HTR-8/SVneo (cell line): ENCODE data around the gene OLFM2.
A peak's percentile ranks its signal among the peaks of the same experiment; 100 is the strongest.

Source experiments
- DNase-seq: peaks from one replicate; pipeline ENCODE4 v3.0.0; 2011; ENCODE audit warnings: low spot score, mixed read lengths; ENCODE audit not compliant: insufficient read length
- FAIRE-seq: peaks from 2 replicates; lab custom pipeline; 2011; peaks lifted over from hg19 to GRCh38; lab: Jason Lieb, UNC

Gene OLFM2

DNA sequence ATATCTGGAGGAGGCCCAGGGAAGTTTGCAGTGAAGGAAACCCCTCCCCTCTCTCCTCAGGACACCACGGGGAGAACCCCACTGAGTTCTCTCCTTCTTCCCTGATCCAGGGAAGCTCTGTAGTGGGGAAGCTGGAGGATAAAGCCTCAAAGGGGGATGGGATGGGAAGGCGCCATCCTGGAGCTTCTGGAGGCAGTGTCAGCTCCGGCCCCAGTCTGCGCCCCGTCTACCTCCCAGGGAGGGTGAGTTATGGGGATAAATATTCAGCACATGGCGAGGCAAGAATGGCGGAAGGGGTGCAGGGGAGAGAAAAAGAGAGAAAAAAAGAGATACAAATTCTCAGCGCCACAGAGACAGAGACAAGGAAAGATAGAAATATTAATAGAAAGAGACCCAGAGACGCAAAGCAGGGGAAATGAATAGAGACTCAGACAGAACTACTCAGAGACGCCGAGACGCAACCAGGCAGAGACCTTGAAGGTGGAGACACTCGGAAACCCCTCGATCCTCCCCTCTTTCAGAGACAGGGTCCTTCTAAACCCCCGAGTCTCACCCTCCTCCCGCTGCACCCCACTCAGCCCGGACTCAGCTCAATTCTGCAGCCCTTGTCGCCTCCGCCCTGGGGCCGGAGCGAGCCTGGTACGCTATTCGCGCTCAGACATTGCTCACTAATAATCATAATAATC, 23.6 kb downstream of the OLFM2 start:
- FAIRE-seq (no peak), DNase-seq (no peak)

DNA sequence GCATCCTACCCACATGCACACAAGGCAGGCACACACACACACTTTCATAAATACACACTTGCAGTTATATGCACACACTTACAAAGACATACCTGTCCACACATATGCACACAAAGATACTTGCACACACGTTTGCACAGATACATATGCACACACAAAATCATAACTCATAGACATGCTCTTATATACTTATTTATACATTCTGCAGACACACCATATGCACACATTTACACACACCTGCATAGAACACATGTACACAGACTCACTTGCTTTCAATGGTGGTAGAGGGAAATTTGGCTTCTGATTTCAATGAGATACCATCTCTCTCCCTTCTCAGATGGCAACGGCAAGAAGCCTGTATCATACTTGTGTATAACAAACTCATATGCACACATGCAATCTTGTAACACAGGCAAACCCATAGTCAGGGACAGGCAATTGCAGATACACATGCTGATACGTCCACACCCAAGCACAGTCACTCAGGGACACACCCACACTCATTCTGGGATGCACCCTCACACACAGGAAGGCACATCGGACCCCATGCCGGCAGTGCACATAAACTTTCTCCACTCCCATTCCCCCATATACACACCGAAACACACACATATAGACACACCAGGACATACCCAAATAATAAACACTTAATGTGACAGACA, 24.7 kb downstream of the OLFM2 start:
- FAIRE-seq, result peak; percentile 69
- DNase-seq, result no peak

DNA sequence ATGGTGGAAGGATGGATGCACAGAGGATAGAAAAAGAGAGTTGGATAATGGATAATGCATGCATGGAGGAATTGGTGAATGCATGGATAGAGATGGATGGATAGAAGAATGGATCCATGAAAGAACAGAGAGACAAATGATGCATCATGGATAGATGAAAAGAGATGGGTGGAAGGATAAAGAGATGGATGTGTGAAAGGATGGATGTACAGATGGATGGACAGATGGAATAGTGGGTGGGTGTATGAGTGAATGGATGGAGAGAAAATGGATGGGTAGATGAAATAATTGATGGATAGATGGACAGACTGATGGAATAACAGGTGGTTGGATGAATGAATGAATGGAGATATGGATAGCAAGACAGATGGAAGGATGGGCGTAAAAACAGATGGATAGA, 25.7 kb downstream of the OLFM2 start:
- FAIRE-seq (peak; percentile 62), DNase-seq (no peak)

DNA sequence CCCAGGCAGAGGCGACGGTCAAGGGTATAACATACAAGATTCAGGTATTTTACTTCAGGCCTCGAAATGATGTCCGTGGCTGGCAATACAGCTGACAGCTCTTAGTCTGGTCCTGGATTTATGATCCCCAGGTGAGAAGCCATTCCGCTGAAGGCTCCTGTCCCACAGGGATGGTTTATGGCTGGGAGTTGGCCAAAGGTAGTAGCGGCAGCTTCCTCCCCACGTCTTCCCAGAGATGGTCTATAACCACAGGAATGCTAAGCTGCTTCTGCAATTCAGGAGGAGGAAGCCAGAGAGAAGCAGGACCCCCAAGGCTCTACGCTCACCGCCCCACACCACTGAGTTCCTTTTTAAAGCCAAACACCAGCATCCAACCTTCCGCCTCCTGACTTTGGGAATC, 27.1 kb downstream of the OLFM2 start:
- DNase-seq (no peak), FAIRE-seq (no peak)

DNA sequence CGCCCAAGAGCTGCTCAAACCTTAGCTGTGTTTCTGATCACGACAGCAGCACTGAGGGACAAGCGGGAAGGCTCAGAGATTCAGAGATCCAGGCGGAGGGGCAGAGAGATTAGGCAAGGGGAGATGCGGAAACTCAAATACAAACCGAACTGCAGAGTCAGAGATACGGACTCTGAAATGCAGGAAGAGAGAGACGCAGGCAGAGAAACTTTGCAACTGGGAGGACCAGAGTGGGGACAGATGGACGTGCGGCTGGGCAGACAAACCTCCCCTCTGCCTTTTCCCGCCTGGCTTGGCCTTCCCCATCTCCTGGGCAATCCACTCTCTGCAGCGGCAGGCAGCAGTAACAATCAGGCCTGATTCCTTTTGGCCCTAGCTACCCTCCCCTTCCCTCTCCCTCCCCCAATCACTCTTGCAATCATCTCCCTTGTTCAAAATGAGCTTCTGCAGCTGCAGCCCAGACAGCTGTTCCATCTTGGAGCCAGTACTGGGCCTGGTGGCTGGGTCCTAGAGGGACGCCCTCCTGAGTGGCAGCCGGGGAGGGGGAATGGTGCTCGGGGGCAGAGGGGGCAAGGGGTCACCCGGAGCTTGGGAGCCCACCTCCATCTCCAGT, 29.7 kb downstream of the OLFM2 start:
- FAIRE-seq (no peak), DNase-seq (no peak)

DNA sequence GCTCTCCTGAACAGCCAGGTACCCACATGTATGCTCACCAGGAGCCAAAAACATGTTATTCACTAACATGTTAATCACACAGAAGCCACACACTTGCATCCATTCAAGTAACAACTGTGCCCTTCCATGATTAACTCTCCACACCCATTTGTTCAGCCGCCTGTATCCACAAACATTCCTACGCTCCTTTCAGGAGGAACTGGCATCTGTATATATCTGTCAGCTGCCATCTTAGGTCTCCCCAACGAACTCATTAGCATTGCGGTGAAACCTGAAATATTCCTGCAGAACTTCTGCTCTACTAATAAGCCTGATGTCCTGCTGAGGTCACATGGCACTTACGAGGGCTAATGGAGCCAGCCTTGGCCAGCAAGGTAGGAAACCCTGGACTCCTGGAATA, 33.0 kb downstream of the OLFM2 start:
- DNase-seq, result no peak

DNA sequence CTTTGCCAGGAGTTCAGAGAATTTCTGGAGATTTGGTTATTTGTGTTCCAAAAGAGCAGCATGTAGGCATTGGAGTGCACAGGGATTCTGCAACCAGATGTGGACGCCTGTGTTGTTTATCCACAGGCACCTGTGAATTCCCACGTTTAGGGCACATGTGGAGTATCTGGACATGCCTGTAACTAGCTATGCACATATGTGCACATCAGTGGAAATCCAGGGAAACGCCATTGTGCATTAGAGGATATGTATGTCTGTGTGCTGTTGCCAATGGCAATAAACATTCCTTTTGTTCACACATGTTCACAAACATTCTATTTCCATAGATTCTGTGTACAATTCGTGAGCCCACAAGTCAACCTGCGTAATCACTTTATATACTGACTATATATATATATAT, 34.7 kb downstream of the OLFM2 start:
- FAIRE-seq, result no peak
- DNase-seq, result no peak

More for the DNA sequence above, 33.0 kb downstream of the OLFM2 start:
- FAIRE-seq, result no peak

DNA sequence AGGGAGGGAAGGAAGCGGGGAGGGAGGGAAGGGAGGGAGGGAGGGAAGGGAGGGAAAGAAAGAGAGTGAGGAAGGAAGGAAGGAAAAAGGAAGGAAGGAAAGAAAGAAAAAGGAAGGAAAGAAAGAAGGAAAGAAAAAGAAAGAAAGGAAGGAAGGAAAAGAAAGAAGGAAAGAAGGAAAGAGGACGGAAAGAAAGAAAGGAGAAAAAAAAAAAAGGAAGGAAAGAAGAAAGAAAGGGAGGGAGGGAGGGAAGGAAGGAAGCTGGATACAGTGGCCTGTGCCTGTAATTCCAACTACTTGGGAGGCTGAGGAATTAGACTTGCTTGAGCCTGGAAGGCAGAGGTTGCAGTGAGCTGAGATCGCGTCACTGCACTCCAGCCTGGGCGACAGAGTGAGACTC, 35.3 kb downstream of the OLFM2 start:
- FAIRE-seq, result no peak
- no peak for DNase-seq

DNA sequence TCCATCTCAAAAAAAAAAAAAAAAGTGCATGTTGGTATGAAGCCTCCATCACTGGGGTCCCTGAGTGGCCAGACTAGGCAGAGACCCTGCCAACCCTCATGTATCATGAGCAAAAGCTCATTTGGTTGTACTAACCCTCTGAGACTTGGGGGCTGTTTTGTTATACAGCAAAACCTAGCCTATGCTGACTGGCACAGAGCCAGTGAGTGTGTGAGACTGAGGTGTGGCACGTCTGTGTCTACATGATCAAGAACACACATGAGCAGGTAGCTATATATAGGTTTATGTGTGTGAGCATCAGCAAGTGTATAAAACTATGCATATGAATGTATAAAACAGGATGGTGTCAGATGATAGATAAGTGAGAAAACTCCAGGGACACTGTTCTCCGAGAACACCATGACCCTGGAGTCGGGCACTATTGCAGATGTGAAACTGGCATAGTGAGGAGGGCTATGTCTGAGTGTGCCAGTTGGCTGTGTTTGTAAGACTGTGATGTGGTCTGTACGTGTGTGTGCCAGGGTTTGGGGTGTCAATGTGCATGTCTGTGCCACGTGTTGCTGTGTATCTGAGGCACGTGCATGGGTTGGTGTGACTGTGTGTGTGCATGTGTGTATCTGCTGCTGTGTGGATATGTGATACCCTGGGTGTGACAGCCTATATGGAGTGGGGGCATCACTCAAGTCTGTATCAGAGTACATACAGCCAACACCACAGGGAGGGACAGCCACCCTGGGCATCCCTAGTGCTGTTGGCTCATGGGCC, 44.5 kb downstream of the OLFM2 start:
- DNase-seq (no peak), FAIRE-seq (peak; percentile 85)

DNA sequence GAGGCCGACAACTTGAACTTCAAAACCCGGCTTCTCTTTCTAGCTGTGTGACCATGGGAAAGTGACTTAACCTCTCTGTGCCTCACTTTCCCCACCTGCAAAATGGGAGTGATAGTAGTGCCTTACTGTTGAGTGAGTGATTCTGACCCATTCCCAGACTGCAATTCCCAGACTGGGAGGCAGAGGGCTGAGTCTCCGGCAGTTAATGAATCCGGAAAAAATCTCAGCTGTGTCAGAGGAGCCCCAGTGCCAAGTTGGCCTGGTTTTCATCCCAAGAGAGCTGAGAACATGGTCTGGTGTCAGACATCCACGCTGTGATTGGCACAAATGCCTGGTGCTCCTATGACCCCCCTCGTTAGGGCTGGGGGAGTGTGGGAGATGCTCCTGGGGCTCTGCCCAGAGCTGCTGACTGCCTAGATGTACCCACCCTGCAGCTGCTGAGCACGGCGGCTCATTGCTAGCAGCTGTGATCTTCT, 51.2 kb downstream of the OLFM2 start:
- FAIRE-seq, result no peak
- no peak for DNase-seq

DNA sequence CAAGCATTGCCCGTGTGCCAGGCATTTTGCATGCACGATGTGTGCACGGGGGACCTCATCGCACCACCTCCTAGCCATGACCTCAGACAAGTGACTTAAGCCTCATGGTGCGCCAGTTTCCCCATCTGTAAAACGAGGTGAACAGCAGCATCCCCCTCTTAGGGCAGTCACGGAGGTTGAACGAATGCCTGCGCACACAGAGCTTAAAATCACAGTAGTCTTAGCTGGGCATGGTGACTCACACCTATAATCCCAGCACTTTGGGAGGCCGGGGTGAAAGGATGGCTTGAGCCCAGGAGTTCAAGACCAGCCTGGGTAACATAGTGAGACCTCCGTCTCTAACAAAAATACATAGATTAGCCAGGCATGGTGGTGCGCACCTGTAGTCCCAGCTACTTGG, 52.6 kb downstream of the OLFM2 start:
- FAIRE-seq (peak; percentile 77), DNase-seq (no peak)

DNA sequence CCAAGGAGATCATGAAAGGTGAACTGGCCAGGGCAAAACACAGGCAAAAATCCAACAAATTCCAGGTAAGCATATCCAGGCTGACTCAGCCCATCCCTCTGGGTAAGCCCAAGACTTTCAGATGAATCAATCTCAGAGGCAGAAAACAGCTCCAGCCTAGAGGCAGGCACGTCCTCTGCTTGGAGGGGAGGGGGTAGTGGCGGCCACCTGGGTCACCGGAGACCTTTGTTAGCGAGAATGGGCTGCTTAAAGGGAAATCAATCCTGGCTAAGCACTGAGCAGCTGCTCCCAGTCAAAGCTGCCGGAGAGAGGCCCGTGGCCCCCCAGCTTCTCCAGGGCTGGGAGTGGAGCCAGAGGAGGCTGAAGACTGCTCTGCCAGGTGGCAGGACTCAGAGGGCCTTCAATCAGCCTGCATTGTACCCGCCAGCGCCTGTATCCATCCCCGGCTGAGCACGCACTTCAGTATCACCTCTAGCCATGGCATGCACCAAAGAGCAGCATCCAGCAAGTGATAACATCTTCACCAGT, 53.0 kb downstream of the OLFM2 start:
- FAIRE-seq, result no peak
- DNase-seq, result no peak

DNA sequence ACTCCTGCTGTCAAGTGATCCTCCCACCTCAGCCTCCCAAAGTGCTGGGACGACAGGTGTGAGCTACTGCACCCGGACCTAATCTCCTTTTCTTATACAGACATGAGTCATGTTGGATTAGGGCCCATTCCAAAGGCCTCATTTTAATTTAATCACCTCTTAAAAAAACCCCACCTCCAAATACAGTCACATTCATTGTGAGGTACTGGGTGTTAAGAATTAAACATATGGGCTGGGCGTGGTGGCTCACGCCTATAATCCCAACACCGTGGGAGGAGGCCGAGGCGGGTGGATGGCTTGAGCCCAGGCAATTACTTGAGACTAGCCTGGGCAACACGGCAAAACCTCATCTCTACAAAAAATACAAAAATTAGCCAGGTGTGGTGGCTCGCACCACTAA, 54.6 kb downstream of the OLFM2 start:
- DNase-seq, result no peak
- no peak for FAIRE-seq

DNA sequence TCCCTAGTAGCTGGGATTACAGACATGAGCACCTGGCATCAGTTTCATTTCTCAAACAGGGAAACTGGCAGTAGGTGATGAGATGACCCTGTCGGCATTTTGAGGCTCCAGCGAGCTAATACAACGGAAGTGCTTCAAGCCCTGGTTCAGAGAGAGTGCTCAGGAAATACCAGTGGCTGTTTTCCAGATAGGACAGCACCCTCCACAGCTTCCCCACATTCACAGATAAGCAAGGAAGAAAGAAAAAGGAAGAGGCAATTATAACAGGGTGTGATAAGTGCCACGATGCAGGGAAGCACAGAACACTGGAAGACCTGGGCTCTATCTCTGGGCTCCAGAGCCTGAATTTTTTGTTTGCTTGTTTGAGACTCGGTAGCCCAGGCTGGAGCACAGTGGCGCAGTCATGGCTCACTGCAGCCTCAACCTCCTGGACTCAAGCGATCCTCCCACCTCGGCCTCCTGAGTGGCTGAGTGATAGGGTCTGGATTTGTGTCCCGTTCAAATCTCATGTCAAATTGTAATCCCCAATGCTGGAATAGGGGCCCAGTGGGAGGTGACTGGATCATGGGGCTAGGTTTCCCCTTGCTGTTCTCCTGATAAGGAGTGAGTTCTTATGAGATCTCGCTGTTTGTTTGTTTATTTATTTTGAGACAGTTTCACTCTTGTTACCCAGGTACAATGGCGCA, 57.7 kb downstream of the OLFM2 start:
- DNase-seq (no peak), FAIRE-seq (peak; percentile 4)

DNA sequence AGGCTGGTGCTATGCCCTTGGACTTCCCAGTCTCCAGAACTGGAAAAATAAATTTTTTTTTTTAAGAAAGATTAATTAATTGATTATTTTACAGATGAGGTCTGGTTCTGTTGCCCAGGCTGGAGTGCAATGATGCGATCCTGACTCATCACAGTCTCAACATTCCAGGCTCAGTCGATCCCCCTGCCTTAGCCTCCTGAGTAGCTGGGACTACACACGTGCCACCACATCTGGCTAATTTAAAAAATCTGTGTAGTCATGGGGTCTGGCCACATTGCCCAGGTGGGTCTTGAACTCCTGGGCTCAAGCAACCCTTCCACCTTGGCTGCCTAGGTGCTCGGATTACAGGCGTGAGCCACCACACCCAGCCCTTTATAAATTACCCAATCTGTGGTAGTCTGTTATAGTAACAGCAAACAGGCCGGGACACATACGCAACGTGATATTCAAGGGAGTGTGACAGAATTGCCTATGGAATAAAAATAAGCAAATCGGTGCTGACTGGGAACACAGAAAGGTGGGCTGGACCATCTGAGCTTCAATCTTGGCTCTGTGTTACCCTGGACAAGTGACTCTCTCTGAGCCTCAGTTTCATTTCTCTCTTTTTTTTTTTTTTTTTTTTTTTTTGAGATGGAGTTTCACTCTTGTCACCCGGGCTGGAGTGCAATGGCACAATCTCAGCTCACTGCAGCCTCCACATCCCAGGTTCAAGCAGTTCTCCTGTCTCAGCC, 58.4 kb downstream of the OLFM2 start:
- FAIRE-seq (peak; percentile 84), DNase-seq (no peak)

DNA sequence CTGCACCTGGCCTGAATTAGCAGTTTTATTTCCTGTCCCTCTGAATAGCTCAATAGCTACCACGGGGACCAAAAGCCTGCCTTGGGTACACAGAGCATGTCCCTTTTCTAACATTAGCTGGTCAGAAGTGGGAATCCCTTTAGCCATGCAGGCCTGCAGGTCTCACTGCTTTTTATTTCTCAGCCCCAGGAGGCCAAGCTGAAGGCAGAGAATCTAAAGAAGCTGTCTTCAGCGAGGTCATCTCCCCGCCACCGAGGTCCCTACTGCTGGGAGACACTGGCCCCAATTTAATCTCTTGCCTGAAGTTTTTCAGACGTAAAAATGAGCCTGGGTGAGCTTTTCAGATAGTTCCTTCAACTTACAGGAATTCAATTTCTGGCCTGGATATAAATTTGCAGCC, 60.5 kb downstream of the OLFM2 start:
- no peak for FAIRE-seq
- DNase-seq, result no peak

DNA sequence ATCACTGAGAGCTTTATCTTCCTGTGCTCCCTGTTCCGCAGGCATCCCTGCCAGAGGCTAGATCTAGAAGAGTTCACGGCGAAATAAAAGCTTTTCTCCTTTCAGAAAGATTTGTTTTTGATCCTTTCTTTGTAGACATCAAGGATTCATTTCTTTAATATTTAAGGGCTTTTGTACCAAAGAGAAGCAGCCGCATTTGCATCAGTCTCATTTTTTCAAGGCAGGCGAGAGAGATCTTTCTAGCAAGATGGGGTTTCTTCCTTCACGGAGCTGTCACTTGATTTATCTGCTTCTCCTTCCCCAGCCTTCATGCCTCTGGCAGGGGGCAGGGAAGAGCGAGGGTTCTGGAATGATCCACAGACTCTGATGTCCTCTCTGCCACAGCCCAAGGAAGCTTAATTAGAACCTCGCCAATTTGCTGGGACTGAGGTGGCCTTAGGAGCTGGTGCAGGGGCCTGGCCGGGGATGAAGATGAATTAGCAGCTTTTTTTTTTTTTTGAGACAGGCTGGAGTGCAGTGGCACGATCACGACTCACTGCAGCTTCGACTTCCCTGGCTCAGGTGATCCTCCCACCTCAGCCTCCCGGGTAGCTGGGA, 61.2 kb downstream of the OLFM2 start:
- no peak for FAIRE-seq

DNA sequence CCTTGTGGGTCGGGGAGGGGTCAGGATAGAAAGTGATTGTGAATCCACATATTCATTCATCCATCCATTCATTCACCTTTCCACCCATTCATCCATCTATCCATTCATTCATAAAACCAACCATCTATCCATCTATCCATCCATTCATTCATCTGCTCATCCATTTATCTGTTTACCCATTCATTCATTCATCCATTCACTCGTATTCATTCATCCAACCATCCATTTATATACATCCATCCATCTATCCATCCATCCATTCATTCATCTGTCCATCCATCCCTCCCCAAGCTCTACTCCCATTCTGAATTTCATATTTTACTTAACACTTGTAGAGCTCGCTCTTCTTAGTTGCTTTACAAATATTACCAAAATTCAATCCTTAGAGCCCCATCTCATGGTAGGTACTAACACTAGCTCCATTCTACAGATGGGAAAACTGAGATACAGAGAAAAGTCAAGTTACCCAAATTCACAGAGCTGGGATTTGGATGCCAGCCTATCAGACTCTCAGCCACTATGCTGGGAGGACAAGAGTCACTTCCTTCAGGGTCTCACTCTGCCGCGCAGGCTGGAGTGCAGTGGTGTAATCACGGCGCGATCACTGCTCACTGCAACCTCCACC, 63.6 kb downstream of the OLFM2 start:
- FAIRE-seq, result no peak
- DNase-seq, result no peak

More for the DNA sequence above, 61.2 kb downstream of the OLFM2 start:
- DNase-seq, result no peak
